B cell (primary cell): ENCODE results near the gene PTPRN2.

Experiments
- CTCF ChIP-seq: fragments of 200-600 bp; IDR thresholded peaks from one replicate; pipeline ENCODE4 v1.8.0; 2022; ENCODE audit warnings: antibody characterized with exemption, mild to moderate bottlenecking
- EZH2 ChIP-seq: IDR thresholded peaks from 2 replicates; pipeline ENCODE4 v1.6.1; 2012; ENCODE audit warnings: borderline replicate concordance, low read depth, mild to moderate bottlenecking, moderate library complexity, low read length; ENCODE audit not compliant: insufficient read depth, poor library complexity, severe bottlenecking

- TF ChIP-seq CTCF, result no peak
- TF ChIP-seq EZH2, result no peak
Measured at GRCh38 chr7:157818701-157819454, 768.7 kb downstream of the PTPRN2 start.
